HG03439 (cell line): ENCODE data around the gene NPEPL1.
"Not testable (repeated sequence)": the region's sequence is repeated elsewhere in the genome, so short reads cannot be mapped to it uniquely, and the experiment has no call there.

Experiments used
- ATAC-seq: cut with Tn5 transposase; IDR thresholded peaks from one replicate; pipeline ENCODE4 v1.9.1; 2021; ENCODE audit warnings: mild to moderate bottlenecking, moderate library complexity; ENCODE audit not compliant: unreplicated experiment

The NPEPL1 gene

GRCh38 chr20:58755766-58756449 is 63.3 kb downstream of the NPEPL1 start:
- no peak for ATAC-seq

GRCh38 chr20:58756450-58756775 is 63.8 kb downstream of the NPEPL1 start:
- no peak for ATAC-seq

GRCh38 chr20:58757647-58758046 is 65.0 kb downstream of the NPEPL1 start:
- ATAC-seq = not testable (repeated sequence)

GRCh38 chr20:58759947-58760346 is 67.3 kb downstream of the NPEPL1 start:
- ATAC-seq = no peak

- no peak for ATAC-seq
Observed at GRCh38 chr20:58760856-58761255, 68.3 kb downstream of the NPEPL1 start.

- no peak for ATAC-seq
Observed at GRCh38 chr20:58762120-58762519, 69.5 kb downstream of the NPEPL1 start.

GRCh38 chr20:58763076-58763475 is 70.5 kb downstream of the NPEPL1 start:
- no peak for ATAC-seq
